GM19463 (cell line): ENCODE data around the gene LRRC27.
A peak's percentile ranks its signal among the peaks of the same experiment; 100 is the strongest.
"Not testable (repeated sequence)": the region's sequence is repeated elsewhere in the genome, so short reads cannot be mapped to it uniquely, and the experiment has no call there.

Source experiments
- ATAC-seq: cut with Tn5 transposase; IDR thresholded peaks from one replicate; pipeline ENCODE4 v1.9.1; 2021; ENCODE audit warnings: mild to moderate bottlenecking, moderate library complexity; ENCODE audit not compliant: unreplicated experiment

Gene LRRC27

DNA sequence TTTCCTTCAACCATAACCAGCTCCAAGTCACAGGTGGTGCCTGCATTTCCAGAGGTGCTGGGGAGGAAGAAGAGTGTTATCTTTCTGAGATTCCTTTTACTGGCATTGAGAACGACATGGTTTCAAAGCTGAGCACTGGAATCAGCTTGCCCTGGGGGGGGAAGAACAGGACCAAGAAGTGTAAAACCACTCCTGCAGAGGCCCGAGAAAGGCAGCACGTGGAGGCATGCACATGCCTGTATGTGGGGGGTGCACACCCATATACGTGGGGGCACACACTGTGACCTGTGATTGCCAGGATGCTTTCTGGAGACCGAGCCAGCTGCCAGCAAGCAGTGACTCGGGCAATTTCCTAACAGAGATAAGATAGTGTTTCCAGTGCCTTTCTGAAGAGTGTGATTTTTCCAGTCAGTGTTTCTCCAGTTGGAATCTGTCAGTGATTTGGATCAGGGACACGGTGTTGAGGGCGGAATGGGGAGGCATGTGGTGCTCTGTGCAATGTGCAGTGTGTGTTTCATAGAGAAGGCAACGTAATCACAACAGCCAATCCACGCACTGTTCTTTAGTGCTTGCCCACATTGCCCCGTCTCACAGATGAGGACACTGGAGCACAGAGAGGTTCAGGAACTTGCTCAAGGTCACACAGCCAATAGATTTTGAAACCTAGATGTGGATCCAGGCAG lies 4.2 kb downstream of the LRRC27 start:
- ATAC-seq: no peak

DNA sequence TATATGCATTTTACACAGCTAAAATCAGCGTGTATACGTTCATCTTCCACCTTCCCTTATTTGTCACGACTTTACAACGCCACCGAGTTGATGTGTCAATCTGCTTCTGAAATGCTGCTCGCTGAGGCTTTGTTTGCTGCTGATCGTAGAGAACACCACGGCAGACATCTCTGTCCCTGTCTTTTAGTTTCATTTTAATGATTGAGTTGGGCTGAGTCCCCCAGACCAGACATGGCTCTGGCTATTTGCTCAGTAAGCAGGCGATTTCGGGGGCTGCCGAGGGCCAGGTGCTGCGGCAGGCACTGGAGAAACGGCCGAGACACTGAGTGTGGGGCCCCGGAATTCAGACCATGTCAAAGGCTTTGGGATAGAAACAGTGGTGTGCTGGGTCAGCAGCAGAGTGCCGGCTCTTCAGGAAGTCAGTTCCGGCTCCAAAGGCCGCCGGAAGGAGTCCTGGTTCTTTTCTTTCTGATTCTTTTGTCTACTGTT lies 5.0 kb downstream of the LRRC27 start:
- ATAC-seq: no peak

DNA sequence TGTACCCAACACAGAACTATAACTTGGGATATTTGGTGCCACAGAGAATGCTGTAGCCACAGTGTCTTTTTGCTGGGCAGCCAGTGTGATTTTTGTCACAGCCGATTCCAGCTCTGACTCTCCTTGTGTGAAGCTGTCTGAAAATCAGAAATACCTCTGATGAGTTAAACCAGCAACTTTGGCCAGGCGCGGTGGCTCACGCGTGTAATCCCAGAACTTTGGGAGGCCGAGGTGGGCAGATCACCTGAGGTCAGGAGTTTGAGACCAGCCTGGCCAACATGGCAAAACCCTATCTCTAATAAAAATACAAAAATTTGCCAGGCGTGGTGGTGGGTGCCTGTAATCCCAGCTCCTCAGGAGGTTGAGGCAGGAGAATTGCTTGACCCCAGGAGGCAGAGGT lies 5.9 kb downstream of the LRRC27 start:
- ATAC-seq: not testable (repeated sequence)

DNA sequence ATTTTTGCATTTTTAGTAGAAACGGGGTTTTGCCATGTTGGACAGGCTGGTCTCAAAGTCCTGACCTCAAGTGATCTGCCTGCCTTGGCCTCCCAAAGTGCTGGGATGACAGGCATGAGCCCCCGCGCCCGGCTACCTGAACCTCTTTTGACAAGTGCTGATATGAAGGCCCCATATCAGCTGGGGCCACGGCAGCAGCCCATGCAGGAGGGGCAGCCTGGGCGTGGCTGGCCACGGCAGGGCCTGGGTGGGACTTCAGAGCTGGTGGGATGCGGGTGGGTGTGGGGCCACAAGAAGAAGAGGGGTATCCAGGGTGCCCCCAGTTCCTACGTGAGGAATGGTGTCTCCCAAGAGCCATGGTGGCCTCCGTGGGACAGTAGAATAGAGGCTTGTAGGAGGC lies 6.9 kb downstream of the LRRC27 start:
- ATAC-seq: no peak

DNA sequence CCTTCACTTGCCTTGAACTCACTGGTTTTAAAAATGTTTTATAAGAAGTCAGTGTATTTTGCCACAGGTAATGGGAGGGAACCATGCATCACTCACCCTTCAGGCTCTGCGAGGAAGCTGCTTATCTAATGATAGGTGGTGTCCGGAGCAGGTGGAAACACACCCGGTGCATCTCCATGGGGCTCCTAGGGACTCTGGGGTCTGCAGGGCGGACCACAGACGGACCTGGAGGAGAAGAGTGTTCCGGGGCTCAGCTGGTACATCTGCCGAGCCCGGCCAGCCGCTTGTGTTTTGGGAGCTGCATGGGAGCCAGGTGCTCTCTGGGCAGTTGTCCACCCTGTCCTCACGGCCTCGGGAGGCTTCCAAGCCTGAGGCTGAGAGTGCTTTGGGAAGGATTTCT lies 7.3 kb downstream of the LRRC27 start:
- ATAC-seq: no peak

DNA sequence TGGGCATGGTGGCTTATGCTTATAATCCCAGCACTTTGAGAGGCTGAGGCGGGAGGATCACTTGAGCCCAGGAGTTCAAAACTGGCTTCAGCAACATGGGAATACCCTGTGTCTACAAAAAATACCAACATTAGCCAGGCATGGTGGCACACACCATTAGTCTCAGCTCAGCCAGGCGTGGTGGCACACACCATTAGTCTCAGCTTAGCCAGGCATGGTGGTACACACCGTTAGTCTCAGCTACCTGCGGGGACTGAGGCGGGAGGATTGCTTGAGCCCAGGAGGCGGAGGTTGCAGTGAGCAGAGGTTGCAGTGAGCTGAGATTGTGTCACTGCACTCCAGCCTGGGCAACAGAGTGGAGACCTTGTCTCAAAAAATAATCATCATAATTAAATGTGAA lies 9.0 kb downstream of the LRRC27 start:
- ATAC-seq: no peak

DNA sequence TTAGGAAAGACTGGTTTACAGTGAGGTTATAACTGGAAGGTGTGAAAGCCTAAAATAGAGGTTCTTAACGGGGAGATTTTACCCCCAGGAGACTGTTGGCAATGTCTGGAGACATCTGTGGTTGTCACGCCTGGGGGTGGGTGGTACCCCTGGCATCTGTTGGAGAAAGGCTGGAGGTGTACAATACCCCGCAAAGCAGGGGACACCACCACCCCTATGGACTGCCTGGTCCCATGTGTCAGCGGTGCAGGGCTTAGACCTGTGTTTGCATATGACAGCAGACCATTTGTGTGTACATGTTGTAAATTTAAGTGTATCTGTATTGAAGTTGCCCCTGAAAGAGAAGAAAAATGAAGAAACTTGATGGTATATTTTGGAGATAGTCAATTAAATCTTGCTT lies 9.8 kb downstream of the LRRC27 start:
- ATAC-seq: no peak

DNA sequence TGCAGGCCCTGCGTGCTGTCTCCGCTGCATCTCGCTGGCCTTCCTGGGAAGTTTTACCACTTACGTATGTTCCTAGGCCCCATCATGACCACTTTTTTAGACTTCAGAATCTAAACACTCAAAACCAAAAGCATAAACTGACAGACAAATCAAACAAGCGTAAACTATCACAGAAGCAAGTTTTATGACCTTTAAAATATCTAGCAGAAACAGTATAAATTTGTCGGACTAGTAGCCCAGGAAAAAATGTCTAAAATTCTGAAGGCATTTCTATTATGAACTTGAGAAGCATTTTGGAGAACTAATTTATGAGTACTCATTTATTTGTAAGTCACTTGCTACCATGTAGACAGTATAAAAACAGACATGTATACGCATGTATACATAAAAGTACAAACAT lies 10.6 kb downstream of the LRRC27 start:
- no peak for ATAC-seq

DNA sequence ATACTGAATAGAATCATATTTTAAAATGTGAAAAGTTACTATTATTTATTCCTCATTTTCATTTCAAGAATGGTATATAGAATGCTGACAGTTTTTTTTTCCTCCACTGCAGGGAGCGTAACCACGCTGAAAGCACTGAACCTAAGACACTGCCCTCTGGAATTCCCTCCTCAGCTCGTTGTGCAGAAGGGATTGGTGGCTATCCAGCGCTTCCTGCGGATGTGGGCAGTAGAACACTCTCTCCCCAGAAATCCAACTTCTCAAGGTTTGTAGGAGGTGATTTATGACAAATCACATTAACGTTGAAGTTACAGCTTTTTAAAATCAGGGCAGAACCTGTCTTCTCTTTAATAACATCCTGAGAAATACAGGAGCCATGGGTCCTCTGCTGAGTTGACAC lies 12.4 kb downstream of the LRRC27 start:
- ATAC-seq: no peak

DNA sequence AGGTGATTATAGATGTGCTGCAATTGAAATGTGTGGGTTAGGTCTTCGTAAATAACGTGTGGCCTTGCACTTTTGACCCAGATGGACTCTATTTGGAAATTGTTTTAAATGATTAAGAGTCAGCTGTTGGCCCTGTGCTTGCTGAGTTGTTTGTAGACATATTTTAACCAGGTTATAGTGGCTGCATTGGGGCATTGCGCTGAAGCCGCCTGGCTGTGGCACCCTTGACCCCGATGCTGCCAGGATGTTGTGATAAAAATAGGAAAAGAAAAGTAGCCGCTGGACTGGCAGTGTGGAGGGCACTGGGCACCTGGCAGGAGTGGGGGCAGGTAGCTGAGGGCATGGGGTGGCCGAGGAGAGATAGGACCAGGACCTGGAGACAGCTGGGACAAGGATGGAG lies 13.4 kb downstream of the LRRC27 start:
- ATAC-seq: no peak

DNA sequence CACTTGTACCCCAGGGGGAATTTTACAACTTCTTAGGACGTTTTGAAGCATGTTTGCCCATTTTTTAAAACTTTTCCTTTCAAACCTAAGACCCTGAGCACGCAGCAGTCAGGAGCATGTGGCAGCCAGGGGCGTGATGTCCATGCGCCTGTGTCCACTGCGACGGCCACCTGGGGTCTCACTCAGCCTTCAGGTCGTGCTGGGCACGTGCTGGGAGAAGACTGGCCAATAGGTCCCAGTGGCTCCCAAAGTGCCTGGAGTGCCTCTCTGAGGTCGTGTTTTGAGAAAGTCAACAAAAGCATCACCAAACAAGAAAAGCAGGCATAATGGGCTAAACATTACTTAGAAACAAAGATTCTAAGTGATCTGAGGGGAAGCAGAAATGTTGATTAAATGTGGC lies 14.8 kb downstream of the LRRC27 start:
- ATAC-seq: no peak

DNA sequence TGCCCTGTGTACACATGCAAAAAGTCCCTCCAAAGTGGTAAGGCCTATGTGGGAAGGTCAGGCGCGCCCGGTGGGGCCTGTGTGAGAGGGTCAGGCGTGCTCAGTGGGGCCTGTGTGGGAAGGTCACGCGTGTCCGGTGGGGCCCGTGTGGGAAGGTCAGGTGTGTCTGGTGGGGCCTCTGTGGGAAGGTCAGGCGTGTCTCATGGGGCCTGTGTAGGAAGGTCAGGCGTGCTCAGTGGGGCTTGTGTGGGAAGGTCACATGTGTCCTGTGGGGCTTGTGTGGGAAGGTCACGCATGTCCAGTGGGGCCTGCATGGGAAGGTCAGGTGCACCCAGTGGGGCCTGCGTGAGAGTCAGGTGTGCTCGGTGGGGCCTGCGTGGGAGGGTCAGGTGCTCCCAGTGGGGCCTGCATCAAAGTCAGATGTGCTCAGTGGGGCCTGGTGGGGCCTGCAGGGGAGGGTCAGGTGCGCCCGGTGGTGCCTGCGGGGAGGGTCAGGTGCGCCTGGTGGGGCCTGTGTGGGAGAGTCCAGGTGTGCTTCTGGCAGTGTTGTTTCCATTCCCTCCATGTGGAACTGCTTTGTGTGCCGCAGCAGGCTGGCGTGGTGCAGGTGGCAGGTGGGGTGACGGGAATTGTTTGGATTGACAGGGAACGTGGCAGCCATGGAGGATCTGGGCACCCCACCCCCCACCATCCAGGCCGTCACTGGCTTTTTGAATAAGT lies 15.4 kb downstream of the LRRC27 start:
- no peak for ATAC-seq

DNA sequence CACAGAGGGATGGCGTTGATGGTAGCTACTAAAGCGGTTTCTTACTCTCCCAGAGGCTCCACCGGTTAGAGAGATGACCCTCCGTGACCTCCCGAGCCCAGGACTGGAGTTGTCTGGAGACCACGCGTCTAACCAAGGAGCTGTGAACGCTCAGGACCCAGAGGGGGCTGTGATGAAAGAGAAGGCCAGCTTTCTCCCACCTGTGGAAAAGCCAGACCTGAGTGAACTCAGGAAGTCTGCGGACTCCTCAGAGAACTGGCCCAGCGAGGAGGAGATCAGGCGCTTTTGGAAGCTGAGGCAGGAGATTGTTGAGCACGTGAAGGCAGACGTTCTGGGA lies 15.9 kb downstream of the LRRC27 start:
- ATAC-seq: no peak

DNA sequence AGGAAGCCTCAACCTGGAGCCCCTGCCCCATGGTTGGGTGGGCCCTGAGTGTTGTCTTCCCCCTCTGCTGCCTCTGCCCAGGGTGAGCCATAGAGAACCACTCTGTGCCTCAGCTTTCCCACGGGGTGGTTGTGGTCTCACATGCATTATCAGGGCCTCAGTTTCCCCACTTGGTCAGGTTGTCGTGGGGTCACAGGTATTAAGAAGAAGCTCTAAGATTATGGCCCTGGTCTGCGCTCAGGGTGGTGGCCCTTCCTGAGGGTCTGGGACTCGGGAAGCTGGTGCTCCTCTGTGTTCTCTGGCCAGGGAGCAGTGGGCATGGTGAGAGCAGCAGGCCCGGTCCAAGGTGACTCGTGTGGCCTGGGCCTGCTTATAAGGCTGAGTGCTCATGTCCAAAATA lies 17.8 kb downstream of the LRRC27 start:
- ATAC-seq: no peak

DNA sequence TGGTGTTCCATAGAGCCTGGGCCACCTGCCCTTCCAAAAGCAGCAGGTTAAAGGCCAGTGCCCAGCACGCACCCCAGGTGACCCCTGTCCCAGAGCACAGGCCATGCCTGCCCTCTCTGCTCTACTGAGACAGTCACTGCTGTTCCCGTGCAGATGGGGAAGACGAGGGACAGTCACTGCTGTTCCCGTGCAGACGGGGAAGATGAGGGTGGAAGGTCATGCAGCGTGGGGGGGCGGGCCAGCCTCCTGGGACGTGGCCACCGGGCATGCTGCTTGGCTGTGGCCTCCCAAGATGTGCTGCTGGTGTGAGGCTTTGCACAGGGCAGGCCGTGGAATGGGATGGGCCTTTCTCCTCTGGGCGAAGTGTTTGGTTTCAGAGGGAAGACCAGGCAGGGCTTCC lies 18.4 kb downstream of the LRRC27 start:
- no peak for ATAC-seq

DNA sequence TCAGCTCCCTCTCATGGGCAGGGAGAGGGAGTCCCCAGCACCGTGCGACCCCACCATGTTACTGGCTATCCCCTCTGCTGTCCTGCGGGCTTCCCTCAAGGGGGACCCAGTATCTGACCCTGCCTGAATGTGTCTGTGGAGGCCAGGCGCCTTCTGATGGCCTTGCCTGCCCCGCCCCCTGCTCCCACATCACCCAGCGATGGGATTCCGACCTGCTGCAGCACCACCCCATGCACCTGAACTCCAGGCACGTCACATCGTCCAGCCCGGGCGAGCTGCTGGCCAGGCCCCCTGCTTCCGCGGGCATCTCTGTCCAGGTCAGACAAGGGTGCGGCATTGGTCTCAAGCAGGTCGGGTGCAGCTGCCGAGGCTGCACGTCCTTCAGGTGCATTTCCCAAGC lies 19.0 kb downstream of the LRRC27 start:
- no peak for ATAC-seq

DNA sequence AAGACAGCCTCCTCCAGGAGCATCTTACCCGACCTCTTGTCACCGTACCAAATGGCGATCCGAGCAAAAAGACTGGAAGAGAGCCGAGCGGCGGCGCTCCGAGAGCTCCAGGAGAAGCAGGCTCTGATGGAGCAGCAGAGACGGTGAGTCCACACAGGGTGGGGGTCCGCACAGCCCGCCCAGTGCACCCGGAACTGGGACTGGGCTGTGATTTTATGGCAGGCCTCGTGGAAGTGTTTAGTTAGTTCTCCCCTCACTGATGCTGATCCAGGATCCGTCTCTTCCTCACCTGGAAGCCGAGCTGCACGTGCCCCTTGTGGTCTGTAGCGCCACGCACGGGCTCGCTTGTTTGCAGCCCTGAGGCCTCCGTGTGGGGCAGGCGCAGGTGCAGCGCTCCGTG lies 19.6 kb downstream of the LRRC27 start:
- no peak for ATAC-seq

DNA sequence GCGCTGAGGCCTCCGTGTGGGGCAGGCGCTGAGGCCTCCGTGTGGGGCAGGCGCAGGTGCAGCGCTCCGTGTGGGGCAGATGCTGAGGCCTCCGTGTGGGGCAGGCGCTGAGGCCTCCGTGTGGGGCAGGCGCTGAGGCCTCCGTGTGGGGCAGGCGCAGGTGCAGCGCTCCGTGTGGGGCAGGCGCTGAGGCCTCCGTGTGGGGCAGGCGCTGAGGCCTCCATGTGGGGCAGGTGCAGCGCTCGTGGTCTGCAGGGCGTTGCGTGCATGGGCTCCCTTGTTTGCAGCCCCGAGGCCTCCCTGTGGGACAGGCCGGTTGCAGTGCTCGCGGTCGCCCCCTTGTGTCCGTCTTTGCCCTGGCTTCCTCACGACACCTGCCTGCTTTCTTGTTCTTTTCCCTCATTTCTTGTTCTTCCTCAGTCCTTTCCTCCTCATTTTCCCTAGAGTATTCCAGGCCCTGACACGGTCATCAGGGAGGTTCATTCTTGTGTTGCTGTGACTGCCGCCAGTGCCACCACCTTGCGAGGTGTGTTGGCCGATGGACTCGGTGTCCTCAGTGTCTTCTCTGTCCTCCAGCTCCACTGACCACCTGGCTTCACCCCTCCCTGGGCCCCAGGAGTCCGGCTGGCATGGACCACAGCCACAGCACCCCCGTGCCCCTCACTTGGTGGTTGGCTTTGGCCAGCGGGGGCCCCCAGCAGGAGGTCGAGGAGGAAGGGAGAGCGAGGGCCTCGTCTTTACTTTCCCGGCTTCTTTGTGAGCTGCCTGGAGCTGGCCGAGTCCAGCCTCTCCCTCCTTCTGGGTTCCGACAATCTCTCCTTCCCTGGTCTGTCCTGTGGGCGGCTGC lies 20.7 kb downstream of the LRRC27 start:
- ATAC-seq: peak; percentile 57

DNA sequence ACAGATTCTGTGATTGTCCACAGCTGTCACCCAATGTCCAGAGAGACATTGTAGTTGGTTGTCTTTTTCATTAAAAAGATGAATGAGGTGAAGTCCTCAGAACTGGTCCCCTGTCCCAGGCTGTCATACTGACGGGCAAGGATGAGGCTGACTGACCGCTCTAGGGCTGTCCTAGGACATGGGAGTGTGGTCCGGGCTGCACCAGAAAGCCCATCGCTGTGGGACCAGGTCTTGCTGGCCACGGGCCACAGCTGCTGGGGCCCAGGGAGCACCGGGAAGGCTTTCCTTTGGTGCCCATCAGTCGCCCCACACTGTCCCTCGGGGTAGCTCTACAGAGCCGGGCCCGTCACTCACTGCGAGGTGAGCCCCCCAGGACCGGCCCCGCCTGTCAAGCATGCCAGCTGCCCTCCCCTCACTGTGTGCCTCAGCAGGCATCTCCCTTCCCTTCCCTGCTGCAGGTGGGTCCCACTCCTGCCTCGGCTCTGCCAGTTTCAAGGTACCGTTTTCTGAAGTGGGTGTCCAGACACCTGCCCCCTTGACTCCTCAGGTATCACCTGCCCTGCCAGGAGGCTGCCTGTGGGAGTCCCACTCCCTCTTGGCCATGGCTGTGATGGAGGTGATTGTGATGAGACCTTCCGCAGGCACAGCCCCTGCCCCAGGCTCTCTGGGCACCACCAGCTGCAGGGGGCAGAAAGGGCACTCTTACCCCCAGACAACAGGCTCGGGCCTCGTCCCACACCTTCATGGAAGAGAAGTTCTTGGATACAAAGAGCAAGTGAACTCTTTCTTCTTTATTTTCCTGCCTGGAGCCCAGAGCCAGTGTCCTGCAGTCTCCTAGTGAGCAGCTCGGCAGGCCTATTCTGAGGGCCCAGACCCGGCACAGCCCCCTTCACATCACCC lies 21.7 kb downstream of the LRRC27 start:
- no peak for ATAC-seq

DNA sequence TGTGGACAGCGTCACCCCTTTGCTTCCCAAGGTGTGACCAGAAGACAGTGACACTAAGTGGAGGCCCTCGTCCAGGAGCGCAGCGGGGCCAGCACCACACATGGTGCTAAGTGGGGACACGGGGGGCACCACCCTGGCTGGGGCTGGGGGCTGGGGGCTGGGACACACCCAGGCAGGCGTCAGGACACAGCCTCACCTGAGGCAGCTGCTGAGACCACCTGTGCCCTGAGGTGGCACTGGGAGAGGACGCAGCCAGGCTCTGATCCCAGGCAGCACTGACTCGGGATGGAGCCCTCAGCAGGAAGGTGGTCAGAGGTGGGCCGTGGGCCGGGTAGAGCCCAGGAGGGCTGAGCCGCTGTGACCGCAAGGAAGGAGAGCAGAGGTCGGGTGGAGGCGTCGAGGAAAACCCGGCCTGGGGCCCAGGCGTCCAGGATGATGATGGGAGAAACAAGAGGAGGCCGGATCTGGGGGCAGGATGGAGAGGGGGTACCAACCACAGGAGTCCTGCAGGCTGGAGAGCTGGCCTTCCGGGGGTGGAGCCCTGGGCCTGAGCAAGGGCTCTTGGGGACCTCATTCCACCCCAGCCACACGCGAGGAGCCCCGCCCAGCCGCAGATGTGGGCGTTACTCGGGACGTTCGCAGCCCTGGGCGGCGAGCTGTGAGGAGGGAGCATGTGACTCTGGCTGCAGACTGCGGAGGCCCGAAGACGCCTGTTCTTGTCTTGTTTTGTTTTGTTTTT lies 22.5 kb downstream of the LRRC27 start:
- ATAC-seq: no peak
